Germinal center (tissue), 1 donor: ENCODE results near the gene STX18.
"Not testable (repeated sequence)": the region's sequence is repeated elsewhere in the genome, so short reads cannot be mapped to it uniquely, and the experiment has no call there.

Source experiments
- DNase-seq: peaks from one replicate; pipeline ENCODE4 v3.0.0; 2012; ENCODE audit warnings: mixed read lengths, low spot score

STX18 gene

DNA sequence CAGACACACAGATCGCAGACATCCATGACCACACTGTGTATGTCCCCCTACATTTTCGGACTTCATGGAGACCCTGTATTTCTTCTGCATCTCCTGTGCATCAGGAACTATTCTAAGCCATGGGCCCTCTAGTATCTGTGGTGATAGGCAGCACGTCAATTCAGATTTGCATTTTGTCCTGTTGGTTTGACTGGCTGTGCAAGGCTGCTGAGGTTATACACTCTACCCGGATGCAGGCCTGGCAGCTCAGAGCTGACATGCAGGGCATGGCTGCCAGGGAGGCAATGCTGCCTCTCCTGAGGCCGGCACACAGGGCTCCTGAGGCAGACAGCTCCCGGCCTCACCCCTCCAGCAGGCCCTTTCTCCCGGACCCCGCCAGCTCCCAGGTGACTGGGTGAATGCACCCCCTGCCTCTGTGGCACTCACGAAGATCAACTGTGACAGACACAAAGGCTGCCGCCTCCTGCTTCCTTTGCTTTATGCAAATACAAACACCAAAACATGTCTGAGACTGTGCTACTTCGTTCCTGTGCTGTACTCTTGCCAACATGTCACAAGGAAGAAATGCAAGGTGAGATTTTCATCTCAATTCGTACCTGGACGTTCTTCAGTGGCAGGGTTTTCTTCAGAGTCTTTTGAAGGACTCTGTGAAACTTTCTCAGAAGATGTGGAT, 103.9 kb downstream of the STX18 start:
- DNase-seq = no peak

DNA sequence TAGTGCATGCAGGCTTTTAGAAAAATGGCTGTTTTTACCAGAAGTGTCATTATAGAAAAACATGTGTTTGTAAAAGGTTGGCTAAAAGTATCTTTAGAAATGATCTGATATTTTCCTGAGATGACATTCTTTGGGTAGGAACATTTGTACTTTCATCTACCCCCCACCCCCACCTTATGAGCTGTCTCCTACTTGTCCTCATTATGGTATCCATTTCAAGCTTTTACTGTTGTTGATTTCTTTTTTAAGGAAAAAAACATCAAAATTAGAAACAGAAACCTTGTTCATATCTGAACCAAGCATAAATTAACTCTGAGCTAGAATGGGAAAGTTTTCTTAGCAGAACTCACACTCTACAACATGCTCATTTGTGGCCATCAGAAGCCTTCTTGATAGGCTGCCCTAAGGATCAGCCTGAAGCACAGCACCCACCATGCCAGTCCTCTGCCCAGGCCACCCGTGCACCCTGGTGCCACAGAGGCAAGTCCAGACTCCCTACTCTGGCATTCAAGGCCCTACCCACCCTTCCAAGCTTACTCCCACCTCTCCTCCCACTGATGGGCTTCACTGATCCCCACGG, 105.5 kb downstream of the STX18 start:
- DNase-seq = no peak

GRCh38 chr4:4433941-4434340, 107.9 kb downstream of the STX18 start:
- DNase-seq = no peak

DNA sequence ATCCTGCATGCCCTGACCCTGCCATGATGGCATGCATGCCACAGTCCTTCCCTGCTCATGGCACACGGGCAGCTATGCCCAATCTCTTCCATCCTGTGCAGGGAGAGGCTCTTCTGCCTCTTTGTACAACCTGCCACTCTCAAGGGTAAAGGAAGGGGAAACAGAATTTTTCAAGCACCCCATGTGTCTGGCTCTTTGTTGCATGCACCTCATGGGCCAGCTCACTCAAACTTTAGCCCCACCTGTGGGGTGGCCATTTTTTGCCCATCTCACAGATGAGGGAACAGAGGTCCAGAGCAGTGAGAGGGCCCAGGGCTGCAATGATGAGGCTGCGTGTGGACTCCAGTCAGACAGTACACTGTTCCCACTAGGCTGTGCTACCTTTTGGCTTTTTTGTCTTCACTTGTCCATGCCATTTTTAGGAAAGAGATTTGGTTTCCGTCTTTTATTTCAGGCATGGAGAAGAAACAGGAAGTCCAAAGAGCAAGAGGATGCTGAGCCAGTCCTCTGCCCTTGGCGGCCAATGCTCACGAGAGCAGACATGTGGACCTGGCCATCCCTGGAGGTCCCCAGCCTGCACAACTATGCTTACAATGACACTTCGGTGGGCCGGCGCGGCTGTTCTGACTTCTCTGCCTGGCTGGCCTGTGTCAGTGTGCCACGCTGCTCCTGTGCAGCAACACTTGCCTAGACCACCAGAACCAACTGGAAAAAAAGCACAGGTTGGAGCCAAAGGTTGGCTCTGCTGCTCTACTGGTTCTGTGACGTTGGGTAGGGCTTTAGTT, 109.3 kb downstream of the STX18 start:
- DNase-seq = no peak

GRCh38 chr4:4430492-4431195, 111.2 kb downstream of the STX18 start:
- peak; percentile 73 for DNase-seq

DNA sequence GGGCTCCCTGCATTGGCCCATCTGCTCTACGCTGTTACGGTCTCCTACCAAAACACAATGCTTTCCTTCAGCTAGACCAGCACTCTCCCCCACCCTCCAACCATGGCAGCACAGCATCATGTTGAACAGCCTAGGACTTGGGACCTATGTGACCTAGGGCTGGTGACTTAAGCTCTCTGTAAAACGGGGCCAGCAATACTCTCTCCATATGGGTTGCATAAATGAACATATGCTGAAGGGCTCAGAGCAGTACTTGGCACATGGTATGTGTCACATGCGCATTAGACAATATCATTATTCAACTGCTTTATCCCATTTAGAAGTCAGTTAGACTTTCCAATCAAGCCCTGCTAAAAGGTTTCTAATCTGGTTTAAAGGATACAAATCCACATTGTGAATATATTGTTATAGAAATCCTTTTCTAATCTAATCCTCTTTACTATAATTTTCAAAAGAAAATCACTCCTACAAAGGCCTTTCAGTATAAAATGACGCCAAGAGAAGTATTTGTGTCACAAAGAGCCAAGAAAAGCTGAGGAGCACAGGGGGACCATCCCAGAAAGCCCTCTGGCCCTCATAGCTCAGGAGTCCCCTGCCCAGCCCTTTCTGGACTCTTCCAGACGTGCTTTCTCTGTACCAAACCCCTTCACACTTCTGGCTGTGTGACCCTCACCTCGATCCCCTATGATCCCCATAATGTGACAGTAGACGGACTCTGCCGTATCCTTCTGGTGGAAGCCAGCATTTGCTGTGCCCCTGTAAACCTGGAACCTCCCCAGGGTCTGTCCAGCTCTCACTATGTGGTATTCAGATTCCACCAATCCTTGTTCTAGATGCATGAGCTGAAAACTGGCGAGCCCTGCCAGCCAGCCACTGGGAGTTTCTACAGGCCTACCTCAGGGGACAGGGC, 112.6 kb downstream of the STX18 start:
- DNase-seq = no peak

DNA sequence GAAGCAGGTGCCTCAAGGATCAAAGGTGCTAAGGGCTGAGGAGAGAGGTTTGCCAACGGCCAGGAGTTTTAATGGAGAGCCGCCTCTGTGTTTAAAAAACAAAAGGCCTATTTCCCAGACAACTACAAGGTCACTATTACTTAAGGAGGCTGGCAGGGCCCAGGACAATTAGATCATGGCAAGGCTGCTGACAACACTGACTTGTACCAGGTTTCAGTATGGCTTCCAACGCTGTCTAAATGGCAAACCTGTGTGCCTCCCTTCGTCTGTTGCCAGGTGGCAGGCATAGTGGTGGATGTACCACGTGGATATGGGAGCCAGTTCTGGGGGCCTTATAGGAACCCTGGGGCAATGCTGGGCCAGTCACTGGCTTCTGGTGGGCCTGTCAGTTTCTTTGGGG, 114.0 kb downstream of the STX18 start:
- no peak for DNase-seq

DNA sequence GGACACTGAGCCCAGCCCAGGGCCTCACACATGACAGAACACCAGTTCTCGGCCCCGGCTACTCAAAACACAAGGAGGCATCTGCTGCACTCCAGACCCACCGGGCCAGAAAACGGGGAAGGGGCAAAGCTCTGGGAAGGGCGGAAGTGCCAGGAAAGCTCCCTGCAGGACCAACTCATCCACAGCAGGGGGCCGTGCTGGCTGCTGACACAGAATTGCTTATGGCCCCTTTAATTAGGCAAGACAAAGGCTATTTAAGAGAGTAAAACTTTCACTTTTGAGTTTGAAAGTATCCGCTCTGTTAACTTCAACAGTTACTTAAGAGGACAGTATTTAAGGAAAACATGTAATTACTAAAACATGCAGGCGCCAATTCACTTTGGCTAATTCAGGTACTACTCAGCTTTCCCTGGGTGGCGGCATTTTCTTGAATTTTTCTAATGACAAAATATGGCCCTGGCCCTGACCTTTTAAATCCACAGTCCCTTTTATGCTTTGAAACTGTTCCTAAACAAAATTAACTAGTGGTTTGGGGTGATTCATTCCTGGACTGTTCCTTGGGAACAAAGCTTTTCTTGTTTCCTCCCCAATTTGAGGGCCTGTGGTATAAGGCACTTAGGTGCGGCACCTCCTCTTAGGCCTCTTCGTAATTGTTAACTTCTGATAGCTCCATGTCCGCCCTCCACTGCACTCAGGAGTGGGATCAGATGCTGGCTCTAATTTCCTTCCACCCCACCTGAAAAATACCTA, 114.6 kb downstream of the STX18 start:
- DNase-seq = no peak

GRCh38 chr4:4426511-4427120, 115.2 kb downstream of the STX18 start:
- no peak for DNase-seq

DNA sequence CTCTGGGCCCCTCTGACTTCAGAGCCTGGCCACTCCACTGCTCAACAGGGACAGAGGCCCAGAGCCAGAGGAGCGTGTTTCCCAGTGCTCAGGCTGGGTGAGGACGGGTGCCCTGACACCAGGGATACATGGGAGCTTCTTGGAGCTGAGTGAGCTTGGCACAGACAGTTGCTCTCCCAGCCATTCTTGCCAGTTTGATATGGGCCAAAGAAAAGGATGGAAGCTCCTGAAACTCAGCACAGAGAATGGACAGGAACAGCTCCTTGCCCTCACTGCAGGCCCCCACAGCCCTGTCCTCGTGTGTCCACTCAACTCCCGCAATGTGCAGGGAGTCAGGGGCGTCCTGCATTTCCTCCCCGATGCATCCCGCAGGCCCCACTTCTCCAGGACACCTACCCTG, 116.2 kb downstream of the STX18 start:
- no peak for DNase-seq

DNA sequence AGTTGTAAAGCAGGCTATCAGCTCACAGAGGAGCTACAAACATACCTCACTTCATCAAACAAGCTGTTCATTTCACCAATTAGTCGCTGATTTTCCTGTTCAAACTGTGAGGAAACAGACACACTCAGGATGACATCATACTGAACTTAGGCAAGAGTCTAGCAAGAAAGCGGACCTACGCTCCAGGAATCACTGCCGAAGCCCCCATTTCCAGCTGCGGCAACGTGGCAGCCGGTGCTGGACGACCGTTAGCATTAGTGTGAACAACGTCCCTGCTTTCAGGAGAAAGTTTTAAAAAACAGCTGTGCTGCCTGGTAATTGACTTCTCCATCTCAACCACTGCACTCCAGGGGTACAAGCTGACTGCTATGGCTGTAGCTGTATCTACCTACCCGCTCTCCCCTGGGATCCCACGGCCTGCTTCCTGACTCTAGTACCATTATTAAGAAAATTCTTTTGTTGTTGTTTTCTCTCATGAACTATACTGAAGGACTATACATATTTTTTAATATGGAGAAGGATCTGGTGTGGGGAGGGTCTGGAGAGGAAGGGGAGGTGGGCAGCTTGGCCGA, 116.6 kb downstream of the STX18 start:
- DNase-seq = no peak

DNA sequence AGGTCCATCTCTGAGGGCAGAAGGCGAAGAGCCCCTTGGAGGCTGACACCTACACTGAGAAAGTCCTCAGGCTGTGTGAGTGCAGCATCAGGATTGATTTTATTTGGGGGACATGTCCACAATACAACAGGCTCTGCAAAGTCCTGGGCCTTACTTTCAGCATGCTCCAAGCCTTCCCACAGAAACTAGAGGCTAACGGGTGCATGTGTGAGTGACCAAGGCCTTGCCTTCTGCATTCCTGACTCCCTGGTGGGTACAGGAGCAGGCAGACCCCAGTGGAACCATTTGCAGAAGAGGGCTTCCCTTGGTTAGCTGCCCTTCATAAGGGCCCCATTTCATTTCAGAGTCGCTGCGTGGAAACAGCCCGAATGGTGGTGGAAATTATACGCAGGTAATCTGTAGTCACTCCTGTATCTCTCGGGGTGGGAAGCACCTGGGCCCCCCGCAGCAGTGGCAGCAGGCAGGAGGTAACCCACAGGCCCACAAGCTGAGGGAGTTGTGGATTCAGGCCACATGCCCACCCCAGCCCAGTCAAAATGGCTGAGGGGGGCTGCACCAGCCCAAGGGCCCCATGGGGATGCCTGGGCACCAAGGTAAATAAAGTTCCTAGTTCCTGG, 117.2 kb downstream of the STX18 start:
- DNase-seq = no peak

DNA sequence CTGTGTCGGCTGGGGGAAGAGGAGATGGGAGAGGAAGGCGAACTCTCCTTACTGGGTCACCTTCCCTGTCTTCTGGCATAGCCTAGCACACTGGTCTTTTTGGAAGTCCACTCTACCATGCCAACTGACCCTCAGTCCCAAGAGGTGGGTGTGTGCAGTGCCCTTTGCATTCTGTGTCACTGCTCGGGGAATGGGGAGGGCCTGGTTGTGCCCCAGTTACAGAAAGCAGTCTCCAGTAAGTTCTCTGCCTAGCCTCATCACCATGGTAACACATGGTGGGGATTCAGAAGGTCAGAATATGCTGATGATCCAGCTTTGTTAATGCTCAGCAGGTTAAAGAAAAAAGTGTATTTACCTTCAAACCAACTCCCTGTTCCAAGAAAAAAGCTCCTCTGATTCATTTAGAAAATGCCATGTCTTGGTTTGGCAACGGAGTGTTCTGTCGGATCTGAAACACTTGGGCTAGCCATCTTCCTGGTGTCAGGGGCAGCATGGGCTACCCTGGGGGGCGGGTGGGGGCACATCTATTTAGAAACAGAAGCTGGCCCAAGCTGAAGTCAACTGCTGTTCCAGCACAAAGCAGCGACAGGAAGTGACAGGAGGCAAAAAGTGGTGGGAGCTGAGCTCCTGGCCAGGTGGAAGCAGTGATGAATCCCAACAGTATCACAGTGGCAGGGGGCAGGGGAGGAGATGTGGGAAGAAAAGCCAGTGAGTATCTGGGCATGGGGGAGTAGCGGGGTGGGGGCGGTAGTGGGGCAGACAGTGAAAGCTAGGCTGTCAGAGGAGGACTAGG, 117.9 kb downstream of the STX18 start:
- DNase-seq = no peak

- DNase-seq = no peak
Measured at GRCh38 chr4:4422856-4423499, 118.9 kb downstream of the STX18 start.

DNA sequence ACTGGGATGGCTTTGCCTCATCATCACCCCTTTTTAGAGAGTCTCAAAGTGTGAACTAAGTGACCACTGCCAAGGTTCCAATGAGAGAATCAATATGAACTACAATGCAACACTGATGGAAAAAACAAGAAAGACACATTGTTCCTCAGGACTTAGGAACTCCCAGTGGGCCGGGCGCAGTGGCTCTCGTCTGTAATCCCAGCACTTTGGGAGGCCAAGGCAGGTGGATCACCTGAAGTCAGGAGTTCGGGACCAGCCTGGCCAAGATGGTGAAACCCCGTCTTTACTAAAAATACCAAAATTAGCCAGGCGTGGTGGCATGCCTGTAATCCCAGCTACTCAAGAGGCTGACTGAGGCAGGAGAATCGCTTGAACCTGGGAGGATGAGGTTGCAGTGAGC, 119.7 kb downstream of the STX18 start:
- not testable (repeated sequence) for DNase-seq

GRCh38 chr4:4421356-4421755, 120.5 kb downstream of the STX18 start:
- no peak for DNase-seq

DNA sequence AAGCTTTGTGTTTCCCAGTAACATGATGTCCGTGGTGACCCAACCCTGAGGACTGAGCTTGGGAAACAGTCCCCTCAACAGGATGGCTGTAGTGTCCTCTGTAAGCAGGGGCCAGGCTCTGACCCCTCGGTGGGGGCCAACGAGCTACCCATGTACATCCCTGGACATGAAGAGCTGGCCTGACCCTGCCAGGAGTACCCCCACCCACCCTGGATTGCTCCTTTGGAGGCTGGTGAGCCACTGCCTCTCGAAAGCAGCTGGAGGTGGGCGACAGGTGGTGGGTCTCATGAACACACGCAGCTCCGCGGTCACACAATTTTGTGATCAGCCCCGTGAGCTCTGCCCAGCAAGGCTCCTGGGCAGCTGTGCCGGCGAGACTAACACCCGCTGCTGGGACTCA, 121.4 kb downstream of the STX18 start:
- DNase-seq = no peak

GRCh38 chr4:4419896-4420295, 122.0 kb downstream of the STX18 start:
- no peak for DNase-seq
